ENCODE measurements around the gene SPAG4.

GRCh38 chr20:35615667-35616464, at the start of gene SPAG4:
- TF ChIP-seq ZNF280D (tag by site-specific recombination; IDR thresholded peaks at IDR 0.05): no peak
- TF ChIP-seq CTCF (tag by site-specific recombination; IDR thresholded peaks at IDR 0.05): peak; percentile 19; the same call in 1 of the 2 replicates
- 0 out of 2 replicates have a peak, but pooled peaks have one; percentile 13 for TF ChIP-seq REST (tag by site-specific recombination; IDR thresholded peaks at IDR 0.05)
